Ramos (cell line): ENCODE measurements around the gene ZDHHC21.
"Not testable (repeated sequence)": the region's sequence is repeated elsewhere in the genome, so short reads cannot be mapped to it uniquely, and the experiment has no call there.

ENCODE experiments used
- in situ Hi-C: fragments of 300-500 bp; cut with MboI; formaldehyde crosslinking; loops from one replicate; pipeline ENCODE4 v1.14.3; 2022; ENCODE audit warnings: low sequenced_read_pairs; ENCODE audit not compliant: unreplicated experiment

The ZDHHC21 gene

GRCh38 chr9:14686168-14686567 lies 7.1 kb downstream of the ZDHHC21 start:
- in situ Hi-C loops, result no loop called here

- in situ Hi-C loops, result not testable (repeated sequence)
Measured at GRCh38 chr9:14682616-14683015, 10.6 kb downstream of the ZDHHC21 start.

- in situ Hi-C loops, result no loop called here
Measured at GRCh38 chr9:14678776-14679175, 14.5 kb downstream of the ZDHHC21 start.

GRCh38 chr9:14677872-14678271 lies 15.4 kb downstream of the ZDHHC21 start:
- in situ Hi-C loops, result no loop called here

GRCh38 chr9:14677396-14677795 lies 15.8 kb downstream of the ZDHHC21 start:
- in situ Hi-C loops, result no loop called here

- in situ Hi-C loops, result no loop called here
Measured at GRCh38 chr9:14674630-14675029, 18.6 kb downstream of the ZDHHC21 start.

GRCh38 chr9:14671377-14671776 lies 21.9 kb downstream of the ZDHHC21 start:
- in situ Hi-C loops, result no loop called here

- in situ Hi-C loops, result no loop called here
Measured at GRCh38 chr9:14670718-14671117, 22.5 kb downstream of the ZDHHC21 start.

GRCh38 chr9:14664022-14664421 lies 29.2 kb downstream of the ZDHHC21 start:
- in situ Hi-C loops, result not testable (repeated sequence)

- in situ Hi-C loops, result no loop called here
Measured at GRCh38 chr9:14662060-14662453, 31.2 kb downstream of the ZDHHC21 start.

GRCh38 chr9:14661421-14662059 lies 31.7 kb downstream of the ZDHHC21 start:
- in situ Hi-C loops, result no loop called here

- in situ Hi-C loops, result no loop called here
Measured at GRCh38 chr9:14660721-14661120, 32.5 kb downstream of the ZDHHC21 start.

GRCh38 chr9:14654932-14655331 lies 38.3 kb downstream of the ZDHHC21 start:
- in situ Hi-C loops, result no loop called here

- in situ Hi-C loops, result no loop called here
Measured at GRCh38 chr9:14653511-14653910, 39.7 kb downstream of the ZDHHC21 start.

GRCh38 chr9:14652729-14653377 lies 40.4 kb downstream of the ZDHHC21 start:
- in situ Hi-C loops, result no loop called here

GRCh38 chr9:14650596-14650995 lies 42.6 kb downstream of the ZDHHC21 start:
- in situ Hi-C loops, result no loop called here

- in situ Hi-C loops, result no loop called here
Measured at GRCh38 chr9:14645648-14646047, 47.6 kb downstream of the ZDHHC21 start.

GRCh38 chr9:14640967-14641366 lies 52.3 kb downstream of the ZDHHC21 start:
- in situ Hi-C loops, result no loop called here

- in situ Hi-C loops, result no loop called here
Measured at GRCh38 chr9:14640294-14640693, 52.9 kb downstream of the ZDHHC21 start.

- in situ Hi-C loops, result no loop called here
Measured at GRCh38 chr9:14633906-14634565, 59.2 kb downstream of the ZDHHC21 start.

- in situ Hi-C loops, result no loop called here
Measured at GRCh38 chr9:14633148-14633547, 60.1 kb downstream of the ZDHHC21 start.

- in situ Hi-C loops, result no loop called here
Measured at GRCh38 chr9:14627513-14627912, 65.7 kb downstream of the ZDHHC21 start.
